ENCODE data around the gene STARD7. TPM values are rescaled to one million over a fixed set of nuclear protein-coding genes. Genes with fewer than 3 reads are reported as not detected.

Gene STARD7
- total and polyA plus RNA-seq, 9 of the 15 experiments (the other 6 are each of a cell fraction or from before 2014, with no cell fraction given) = 90.9 to 196 (median 145) TPM

GRCh38 chr2:96148410-96149217, 60.0 kb downstream of the STARD7 start (continued):
- TF ChIP-seq NELFE (IDR thresholded peaks at IDR 0.05; ENCODE audit: insufficient read depth, insufficient read length) (no peak), ZBTB33 (CRISPR knock-in tag; IDR thresholded peaks at IDR 0.05) (peak; percentile 32; the same call in 1 of the 2 replicates), PKNOX1 (IDR thresholded peaks at IDR 0.05) (peak; percentile 66; the same call in 1 of the 2 replicates), EGR1 (conservative IDR thresholded peaks at IDR 0.05) (peak; percentile 43; the same call in 1 of the 2 replicates), FOSL1 (tag; conservative IDR thresholded peaks at IDR 0.05) (peak; percentile 65), HDAC2 (IDR thresholded peaks at IDR 0.05) (no peak), MYC (IDR thresholded peaks at IDR 0.05; ENCODE audit: low read depth, low read length) (no peak), MYC (CRISPR knock-in tag; IDR thresholded peaks at IDR 0.05; ENCODE audit: borderline replicate concordance, low read depth) (no peak), ATF1 (CRISPR knock-in tag; IDR thresholded peaks at IDR 0.05) (no peak), ATF1 (tag; IDR thresholded peaks at IDR 0.05) (peak; percentile 52)

Measured in K562 (cell line).